CD4-positive, alpha-beta T cell treated with Interleukin-10 for 1 hour (primary cell): ENCODE measurements around the gene SETD1A.

Experiments
- DNase-seq: peaks from one replicate; pipeline ENCODE4 v3.0.0-alpha.2; 2020

SETD1A gene

DNA sequence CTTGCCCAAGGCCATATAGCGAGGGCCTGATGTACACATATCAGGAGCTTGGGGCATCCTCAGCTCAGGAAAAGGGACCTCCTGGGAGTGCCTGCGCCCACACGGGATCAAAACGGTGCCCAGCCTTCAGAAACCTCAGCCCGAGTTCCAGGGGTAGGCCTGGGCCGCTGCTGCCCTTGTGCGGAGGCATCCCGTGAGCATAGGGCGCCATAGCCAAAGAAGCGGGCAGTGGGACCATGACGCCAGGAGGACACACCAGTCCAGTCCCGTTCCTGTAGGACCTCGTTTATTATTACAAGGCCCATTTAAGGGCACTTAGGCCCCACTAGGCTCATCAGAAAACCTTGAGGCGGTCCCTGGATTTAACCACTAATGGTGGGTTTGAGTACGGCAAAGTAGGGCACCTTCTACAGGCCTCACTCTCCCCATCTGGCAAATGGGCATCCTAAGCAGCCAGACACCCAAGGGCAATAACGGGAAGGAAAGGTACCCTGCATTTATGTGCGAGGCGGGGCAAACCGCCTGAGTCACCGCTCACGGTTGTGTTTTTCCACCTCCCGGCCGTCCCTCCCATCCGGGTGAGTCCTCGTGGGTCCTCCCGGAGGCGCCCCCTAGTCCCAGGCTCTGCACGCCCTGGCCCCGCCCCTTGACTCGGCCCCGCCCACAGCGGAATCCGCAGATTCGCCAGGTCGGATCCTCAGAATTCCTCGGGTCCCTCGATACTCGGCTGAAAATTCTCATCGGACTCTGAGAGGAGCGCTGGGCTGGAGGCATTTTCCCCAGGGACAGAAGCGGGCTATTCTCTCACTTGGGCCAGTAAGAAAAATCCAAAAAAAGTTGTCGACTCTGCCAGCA is 726 bp upstream of the SETD1A start:
- peak; percentile 87 for DNase-seq

DNA sequence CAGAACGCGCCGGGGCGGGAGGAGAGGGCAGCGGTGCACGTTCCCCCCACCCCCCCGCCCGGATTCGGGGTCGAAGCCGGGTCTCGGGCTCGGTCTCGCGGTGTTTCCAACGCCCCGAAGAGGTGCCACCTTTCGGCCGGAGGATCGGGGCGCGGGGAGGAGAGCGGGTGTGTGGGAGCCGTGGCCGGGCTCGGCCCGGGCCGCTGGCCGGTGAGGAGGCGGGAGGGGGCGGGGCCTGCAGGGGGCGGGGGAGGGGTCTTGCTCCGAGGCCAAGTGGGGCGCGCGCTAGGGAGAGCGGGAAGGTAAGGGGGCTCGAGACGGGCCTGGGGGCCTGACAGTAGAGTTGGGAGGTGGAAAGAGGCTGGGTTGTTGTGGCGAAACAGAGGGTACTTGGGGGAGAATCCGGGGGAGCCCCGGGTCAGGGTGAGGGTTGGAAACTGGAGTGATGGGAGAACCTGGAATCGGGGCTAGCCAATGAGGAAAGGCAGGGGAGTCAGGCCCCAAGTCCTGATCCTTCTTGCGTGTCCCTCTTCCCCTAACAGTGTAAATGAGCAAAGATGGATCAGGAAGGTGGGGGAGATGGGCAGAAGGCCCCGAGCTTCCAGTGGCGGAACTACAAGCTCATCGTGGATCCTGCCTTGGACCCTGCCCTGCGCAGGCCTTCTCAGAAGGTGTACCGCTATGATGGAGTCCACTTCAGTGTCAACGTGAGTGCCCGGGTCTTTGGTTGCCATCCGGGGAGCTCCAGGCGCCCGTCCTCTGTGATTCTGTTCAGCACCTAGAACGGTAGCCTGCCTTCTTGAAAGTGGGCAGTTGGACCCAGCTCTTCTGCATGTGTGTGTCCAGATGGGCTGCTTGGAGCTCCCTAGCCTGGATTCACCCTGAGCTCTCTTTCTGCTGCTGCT is 873 bp downstream of the SETD1A start:
- DNase-seq: no peak

DNA sequence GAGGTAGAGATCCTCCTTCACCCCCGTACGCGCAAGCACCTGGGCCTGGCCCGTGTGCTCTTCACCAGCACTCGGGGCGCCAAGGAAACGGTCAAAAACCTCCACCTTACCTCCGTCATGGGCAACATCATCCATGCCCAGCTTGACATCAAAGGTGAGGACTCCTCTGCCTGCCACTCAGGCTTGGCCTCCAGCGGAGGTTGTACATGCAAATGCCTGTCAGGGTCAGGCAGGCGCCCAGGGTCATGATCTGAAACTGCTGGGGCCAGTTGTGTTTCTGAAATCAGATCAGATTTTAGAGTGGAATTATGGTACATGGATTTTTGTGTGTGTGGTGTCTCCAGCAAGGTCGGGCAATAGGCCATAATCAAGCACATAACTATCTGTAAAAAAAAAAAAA is 3.8 kb downstream of the SETD1A start:
- no peak for DNase-seq

DNA sequence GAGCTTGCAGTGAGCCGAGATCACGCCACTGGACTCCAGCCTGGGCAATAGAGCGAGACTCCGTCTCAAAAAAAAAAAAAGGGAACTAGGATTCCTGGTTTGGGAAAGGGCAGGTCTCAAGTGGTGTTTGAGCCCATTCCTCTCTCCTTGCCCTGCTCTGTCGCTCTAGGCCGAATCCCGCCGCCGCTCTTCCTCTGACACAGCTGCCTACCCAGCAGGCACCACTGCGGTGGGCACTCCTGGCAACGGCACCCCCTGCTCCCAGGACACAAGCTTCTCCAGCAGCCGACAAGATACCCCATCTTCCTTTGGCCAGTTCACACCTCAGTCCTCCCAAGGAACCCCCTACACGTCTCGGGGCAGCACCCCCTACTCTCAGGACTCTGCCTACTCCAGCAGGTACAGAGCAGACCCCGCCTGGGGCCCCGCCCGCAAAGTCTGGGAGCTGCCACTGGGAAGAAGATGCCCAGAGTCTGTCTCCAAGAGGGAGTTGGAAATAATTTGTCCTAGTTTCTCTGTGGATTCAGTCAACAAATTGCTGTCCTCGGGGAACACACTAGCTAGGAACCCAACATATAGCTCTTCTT is 6.5 kb downstream of the SETD1A start:
- DNase-seq: no peak

DNA sequence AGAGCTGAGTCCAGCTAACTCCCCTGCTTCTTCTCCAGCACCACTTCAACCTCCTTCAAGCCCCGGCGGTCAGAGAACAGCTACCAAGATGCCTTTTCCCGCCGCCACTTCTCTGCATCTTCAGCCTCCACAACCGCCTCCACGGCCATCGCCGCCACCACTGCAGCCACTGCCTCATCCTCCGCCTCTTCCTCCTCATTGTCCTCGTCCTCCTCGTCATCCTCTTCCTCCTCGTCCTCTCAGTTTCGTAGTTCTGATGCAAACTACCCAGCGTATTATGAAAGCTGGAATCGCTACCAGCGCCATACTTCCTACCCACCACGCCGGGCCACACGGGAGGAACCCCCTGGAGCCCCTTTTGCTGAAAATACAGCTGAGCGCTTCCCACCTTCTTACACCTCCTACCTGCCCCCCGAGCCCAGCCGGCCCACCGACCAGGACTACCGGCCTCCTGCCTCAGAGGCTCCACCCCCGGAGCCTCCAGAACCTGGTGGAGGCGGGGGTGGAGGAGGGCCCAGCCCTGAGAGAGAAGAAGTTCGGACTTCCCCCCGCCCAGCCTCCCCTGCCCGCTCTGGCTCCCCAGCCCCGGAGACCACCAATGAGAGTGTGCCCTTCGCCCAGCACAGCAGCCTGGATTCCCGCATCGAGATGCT is 7.1 kb downstream of the SETD1A start:
- no peak for DNase-seq

DNA sequence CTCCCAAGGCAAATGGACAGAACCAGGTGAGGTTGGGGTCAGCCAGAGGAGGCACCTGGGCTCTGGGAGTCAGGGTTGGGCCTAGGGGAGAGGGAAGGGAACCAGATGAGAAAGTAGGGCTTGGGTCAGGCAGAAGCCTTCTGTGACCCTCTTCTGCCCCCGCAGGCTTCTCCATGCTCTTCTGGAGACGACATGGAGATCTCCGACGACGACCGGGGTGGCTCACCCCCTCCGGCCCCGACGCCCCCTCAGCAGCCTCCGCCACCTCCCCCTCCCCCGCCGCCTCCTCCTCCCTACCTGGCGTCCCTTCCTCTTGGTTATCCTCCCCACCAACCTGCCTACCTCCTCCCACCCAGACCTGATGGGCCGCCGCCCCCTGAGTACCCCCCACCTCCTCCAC is 7.9 kb downstream of the SETD1A start:
- DNase-seq: no peak

DNA sequence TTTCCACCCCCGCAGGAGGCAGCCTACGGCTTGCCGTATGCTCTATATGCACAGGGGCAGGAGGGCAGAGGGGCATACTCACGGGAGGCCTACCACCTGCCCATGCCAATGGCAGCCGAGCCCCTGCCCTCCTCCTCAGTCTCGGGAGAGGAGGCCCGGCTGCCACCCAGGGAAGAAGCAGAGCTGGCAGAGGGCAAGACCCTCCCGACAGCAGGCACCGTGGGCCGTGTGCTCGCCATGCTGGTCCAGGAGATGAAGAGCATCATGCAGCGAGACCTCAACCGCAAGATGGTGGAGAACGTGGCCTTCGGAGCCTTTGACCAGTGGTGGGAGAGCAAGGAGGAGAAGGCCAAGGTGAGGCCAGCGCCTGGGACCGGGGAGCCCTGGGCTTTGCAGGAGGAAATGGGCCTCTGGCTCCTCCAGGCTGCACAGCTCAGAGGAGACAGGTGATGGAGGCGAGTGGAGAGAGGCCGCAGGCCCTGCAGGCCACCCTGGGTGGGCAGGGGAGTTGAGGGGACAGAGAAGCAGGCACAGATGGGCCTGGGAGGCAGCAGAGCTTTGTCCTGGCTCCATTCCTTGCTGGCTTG is 8.6 kb downstream of the SETD1A start:
- no peak for DNase-seq

DNA sequence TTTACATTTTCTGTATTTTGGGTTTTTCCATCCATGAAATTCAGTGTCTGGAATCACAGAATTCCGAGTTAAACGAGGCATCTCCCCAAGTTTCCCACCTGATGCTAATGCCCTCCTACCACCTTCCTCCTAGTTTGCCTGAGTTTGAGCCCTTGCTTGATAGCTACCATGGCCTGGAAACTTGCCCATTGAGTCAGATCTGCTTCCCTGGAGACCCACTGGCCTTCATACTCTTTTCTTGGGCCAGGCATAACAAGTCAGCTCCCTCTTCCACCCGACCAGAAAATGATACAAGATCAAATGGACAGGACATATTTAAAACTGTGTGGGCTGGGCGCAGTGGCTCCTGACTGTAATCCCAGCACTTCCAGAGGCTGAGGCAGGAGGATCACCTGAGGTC is 10.2 kb downstream of the SETD1A start:
- no peak for DNase-seq

DNA sequence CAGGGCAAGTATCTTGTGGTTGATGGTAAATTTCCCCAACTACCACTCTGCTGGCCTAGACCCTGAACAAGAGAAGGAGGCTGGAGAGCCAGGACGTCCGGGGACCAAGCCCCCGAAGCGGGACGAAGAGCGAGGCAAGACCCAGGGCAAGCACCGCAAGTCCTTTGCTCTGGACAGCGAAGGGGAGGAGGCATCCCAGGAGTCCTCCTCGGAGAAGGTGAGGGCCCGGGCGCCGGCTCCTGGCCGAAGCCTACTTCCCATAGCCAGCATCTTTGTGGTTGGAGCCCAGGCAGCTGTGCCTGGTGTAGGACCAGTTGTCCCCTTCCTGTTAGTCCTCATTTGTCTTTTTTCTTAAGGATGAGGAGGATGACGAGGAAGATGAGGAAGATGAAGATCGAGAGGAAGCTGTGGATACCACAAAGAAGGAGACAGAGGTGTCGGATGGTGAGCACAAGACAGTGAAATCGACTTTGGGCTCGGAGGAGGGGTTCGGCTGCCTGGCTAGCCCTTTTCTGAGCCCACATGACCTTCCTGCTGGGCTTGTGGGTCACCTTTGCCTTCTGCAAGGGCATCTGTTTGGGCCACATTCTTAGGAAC is 11.8 kb downstream of the SETD1A start:
- no peak for DNase-seq

DNA sequence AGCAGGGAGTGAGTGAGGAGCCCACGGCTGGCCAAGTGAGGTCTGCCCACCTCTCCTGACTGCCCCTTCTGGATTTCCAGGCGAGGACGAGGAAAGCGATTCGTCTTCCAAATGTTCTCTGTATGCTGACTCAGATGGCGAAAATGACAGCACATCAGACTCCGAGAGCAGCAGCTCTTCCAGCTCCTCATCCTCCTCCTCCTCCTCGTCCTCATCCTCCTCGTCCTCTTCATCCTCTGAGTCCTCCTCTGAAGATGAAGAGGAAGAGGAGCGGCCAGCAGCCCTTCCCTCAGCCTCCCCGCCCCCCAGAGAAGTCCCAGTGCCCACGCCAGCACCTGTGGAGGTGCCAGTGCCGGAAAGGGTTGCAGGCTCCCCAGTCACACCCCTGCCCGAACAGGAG is 13.7 kb downstream of the SETD1A start:
- DNase-seq: no peak

DNA sequence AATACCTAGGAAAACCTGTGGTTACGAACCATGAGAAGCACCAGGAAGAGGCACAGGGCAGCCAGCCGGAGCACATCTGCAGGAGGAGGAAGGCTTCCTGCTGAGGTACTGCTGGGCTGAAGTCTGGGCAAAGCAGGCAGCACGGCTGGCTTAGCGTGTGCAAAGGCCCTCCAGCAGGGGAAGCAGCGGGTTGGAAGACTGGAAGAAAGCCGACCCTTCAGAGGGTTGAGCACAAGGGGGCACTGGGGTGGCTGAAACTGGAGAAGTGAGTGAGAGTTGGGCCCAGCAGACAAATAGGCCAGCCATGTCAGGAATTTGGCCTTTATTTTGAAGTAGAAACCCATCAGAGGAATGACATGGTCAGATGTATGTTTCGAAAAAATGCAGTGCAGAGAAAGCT is 15.3 kb downstream of the SETD1A start:
- DNase-seq: no peak

DNA sequence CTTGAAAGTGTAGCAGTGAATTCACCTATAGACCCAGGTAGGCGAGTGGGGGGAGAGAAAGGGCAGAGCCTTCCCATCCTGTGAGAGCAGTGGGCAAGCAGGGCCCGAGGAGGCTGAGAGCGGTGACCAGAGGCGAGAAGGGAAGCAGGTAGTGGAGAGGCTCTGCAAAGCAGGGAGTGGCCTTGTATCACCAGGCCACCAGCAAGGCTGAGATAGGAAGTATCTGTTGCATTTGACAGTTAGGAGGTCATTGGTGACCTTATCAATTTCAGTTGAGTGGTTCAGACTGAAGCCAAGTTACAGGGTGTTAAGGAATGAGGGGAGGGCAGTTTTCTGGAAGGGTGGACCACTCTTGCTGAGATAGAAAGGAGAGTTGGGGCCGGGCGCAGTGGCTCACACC is 16.8 kb downstream of the SETD1A start:
- DNase-seq: no peak

DNA sequence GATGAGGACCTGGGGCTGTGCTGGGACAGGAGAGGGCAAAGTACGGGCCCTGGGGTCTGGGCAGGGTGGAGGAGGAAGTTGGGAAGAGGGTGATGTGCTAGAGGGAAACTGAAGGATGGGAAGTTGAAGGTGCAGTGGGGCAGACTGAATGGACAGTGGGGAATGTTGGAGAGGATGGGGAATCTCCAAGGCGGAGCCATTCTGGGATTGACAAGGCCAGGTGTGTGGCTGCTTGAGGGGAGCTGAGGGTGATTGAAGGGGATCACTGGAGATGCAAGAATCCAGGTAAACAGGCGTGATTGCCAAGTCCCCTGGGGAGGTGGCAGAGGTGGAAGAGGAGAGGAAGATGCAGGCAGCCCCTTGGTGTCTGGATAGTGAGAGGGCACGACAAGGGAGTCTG is 18.9 kb downstream of the SETD1A start:
- DNase-seq: no peak

DNA sequence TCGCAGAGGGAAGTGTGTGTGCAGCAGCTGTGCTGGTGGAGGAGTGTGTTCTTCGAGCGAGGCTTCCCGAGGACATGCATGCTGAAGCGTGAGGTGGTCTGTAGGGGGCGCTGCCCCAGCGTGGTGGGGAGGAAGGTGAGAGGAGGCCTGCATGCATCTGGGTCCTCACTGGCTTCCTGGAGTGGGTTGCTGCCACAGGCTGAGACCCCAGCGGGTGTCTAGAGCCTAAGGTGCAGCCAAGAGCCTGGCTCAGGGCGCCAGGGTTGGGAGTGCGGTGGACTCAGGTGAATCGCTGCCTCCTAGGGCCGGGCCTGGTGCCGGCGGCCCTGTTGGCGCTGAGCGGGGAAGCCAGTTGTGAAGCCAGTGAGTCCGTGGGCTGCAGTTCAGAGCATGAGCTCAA is 19.9 kb downstream of the SETD1A start:
- DNase-seq: peak; percentile 13

DNA sequence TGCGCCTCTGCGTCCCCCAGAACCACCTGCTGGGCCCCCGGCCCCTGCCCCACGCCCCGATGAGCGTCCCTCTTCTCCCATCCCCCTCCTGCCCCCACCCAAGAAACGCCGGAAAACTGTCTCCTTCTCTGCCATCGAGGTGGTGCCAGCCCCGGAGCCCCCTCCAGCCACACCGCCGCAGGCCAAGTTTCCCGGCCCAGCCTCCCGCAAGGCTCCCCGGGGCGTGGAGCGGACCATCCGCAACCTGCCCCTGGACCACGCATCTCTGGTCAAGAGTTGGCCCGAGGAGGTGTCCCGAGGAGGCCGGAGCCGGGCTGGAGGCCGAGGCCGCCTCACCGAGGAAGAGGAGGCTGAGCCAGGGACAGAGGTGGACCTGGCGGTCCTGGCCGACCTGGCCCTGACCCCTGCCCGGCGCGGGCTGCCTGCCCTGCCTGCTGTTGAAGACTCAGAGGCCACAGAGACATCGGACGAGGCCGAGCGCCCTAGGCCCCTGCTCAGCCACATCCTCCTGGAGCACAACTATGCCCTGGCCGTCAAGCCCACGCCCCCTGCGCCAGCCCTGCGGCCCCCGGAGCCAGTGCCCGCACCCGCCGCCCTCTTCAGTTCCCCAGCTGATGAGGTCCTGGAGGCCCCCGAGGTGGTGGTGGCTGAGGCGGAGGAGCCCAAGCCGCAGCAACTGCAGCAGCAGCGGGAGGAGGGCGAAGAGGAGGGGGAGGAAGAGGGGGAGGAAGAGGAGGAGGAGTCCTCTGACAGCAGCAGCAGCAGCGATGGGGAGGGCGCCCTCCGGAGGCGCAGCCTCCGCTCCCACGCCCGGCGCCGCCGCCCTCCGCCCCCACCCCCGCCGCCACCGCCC is 21.8 kb downstream of the SETD1A start:
- DNase-seq: no peak

DNA sequence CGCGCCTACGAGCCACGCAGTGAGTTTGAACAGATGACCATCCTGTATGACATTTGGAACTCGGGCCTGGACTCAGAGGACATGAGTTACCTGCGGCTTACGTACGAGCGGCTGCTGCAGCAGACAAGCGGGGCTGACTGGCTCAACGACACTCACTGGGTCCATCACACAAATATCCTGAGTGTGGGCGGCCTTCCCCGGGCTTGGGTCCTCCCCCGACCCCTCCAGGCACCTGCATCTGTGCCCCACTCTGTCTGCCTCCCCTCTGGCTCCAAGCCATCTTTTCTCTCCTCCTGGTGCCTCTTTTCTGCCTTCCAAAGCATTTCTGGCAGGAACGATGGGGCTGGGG is 22.4 kb downstream of the SETD1A start:
- no peak for DNase-seq

DNA sequence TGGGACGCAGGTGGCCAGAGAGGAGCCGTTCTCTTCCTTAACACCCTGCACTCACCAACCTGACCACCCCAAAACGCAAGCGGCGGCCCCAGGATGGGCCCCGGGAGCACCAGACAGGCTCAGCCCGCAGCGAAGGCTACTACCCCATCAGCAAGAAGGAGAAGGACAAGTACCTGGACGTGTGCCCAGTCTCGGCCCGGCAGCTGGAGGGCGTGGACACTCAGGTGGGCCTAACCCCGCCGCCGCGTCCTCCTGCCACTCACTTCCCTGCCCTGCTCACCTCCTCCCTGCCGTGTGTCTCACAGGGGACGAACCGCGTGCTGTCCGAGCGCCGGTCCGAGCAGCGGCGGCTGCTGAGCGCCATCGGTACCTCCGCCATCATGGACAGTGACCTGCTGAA is 22.9 kb downstream of the SETD1A start:
- DNase-seq: no peak

DNA sequence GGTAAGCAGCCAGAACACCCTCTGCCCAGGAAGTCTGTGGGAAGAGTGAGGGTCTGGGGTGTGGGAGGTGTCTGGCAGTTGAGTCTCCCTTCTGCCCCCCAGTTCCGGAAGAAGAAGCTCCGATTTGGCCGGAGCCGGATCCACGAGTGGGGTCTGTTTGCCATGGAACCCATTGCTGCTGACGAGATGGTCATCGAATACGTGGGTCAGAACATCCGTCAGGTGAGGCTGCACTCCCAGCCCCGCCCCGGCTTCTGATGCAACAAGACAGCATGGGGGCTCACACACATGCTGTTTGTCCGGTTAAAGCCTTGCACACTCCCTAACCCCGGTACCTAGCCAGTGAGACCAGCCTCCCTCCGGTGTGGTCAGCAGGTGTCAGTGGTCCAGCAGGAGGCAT is 23.4 kb downstream of the SETD1A start:
- no peak for DNase-seq

DNA sequence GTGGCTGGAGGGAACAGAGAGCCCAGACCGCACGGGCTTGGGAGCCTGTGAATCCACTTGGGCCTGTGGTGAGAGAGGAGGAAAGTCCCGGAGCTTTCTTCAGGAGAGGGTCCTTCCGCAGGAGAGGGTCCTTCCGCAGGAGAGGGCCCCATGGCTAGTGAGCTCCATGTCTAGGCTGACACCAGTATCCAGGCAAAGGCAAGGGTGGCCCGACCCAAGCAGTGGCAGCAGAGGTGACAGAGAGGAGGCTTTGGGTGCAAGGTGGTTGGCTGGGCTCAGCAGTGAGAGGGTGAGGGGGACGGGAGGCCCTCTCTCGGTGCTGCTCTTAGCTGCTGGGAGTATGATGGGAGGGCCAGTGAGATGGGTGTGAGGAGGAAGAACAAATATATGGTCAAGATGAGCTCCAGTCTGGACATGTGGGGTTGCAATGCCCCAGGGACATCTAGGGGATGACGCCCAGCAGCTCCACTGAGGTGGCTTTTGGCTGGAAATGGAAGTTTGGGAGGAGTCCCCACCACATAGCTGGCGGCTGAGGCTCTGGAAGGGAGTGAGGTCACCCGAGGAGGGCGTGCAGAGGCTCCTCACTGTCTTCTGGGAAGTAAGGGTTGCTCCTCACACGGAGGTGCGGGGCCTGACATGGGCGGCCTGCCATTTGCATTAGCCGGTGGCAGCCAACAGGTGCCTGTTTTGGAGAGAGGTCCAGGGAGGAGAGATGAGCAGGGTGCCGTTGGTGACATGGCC is 25.2 kb downstream of the SETD1A start:
- no peak for DNase-seq

DNA sequence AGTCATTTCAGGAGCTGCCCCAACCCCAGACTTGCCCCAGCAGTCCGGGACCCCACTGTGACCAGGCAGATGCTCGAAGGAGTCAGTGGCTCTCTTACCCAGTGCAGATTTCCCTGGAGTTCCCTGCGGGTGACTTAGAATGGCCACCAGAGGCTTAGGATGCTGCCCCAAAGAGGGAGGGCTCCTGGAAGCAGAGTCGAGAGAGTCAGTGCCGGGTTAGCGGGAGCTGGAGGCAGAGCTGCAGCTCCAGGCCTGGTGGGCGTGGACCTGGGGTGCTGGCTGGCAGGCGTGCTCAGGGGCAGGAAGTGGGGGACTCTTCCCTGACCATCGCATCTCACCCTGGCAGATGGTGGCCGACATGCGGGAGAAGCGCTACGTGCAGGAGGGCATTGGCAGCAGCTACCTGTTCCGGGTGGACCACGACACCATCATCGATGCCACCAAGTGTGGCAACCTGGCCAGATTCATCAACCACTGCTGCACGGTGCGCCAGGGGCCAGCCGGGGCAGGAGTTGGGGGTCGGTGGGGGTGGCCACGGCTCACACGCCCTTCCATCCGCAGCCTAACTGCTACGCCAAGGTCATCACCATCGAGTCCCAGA is 25.8 kb downstream of the SETD1A start:
- no peak for DNase-seq
